OCI-LY7 (cell line): ENCODE measurements around the gene UTS2R. TPM values are rescaled to one million over a fixed set of nuclear protein-coding genes. Genes with fewer than 3 reads are reported as not detected.

Experiments
- BruUV-seq: library from RNA; stranded (reverse); fragments of 400-500 nt; replicated peaks from 2 replicates; lab custom pipeline; 2021; lab: Mats Ljungman, UMichigan
- CTCF ChIA-PET: fragments of 300-600 bp; sonication (Branson Sonifier 250); formaldehyde crosslinking; loops from one replicate; lab custom pipeline; 2022; ENCODE audit warnings: antibody characterized with exemption; ENCODE audit not compliant: unreplicated experiment; lab: Charles Lee
- POLR2A ChIA-PET: fragments of 300-600 bp; sonication (Branson Sonifier 250); formaldehyde crosslinking; loops from one replicate; lab custom pipeline; 2022; ENCODE audit warnings: antibody characterized with exemption; lab: Charles Lee
- DNase-seq: peaks from one replicate; pipeline ENCODE4 v3.0.0-alpha.2; 2015; ENCODE audit warnings: low spot score
- H2AFZ ChIP-seq: fragments of 200-600 bp; sonication (generic), shearing (Covaris generic); 2 replicates; pipeline ENCODE4 v1.6.1; 2014; ENCODE audit warnings: mild to moderate bottlenecking, antibody characterized with exemption, low read length, moderate library complexity
- H3K27ac ChIP-seq: fragments of 200-600 bp; sonication (generic); 2 replicates; pipeline ENCODE4 v1.5.1; 2014; ENCODE audit warnings: mixed run types, low read depth, mild to moderate bottlenecking, moderate library complexity, low read length, inconsistent platforms; ENCODE audit not compliant: poor library complexity, severe bottlenecking
- H3K36me3 ChIP-seq: fragments of 200-600 bp; sonication (generic); 2 replicates; pipeline ENCODE4 v1.6.1; 2014; ENCODE audit warnings: mild to moderate bottlenecking, antibody characterized with exemption, low read length, moderate library complexity, mixed read lengths; ENCODE audit not compliant: insufficient read depth
- H3K4me1 ChIP-seq: fragments of 200-600 bp; sonication (generic); 2 replicates; pipeline ENCODE4 v1.5.1; 2014; ENCODE audit warnings: mild to moderate bottlenecking, low read length; ENCODE audit not compliant: insufficient read depth, poor library complexity, severe bottlenecking
- H3K4me2 ChIP-seq: fragments of 200-600 bp; sonication (generic); 2 replicates; pipeline ENCODE4 v1.6.1; 2014; ENCODE audit warnings: mild to moderate bottlenecking, low read length
- H3K4me3 ChIP-seq: fragments of 200-600 bp; sonication (generic); 2 replicates; pipeline ENCODE4 v1.5.1; 2014; ENCODE audit warnings: mild to moderate bottlenecking, low read depth, low read length; ENCODE audit not compliant: poor library complexity, severe bottlenecking
- H3K79me2 ChIP-seq: fragments of 200-600 bp; sonication (generic); 2 replicates; pipeline ENCODE4 v1.6.1; 2016; ENCODE audit warnings: low read depth, mild to moderate bottlenecking, low read length, moderate library complexity, mixed read lengths; ENCODE audit not compliant: insufficient read depth
- H3K9me2 ChIP-seq: fragments of 200-600 bp; sonication (generic); 2 replicates; pipeline ENCODE4 v1.6.1; 2016; ENCODE audit warnings: mild to moderate bottlenecking, low read length, mixed read lengths; ENCODE audit not compliant: insufficient read depth
- H3K9me3 ChIP-seq: fragments of 200-600 bp; sonication (generic); 2 replicates; pipeline ENCODE4 v1.6.1; 2014; ENCODE audit warnings: mild to moderate bottlenecking, mixed run types, low read length, mixed read lengths
- H4K20me1 ChIP-seq: fragments of 200-600 bp; sonication (generic); 2 replicates; pipeline ENCODE4 v1.6.1; 2014; ENCODE audit warnings: mild to moderate bottlenecking, antibody characterized with exemption, low read length, moderate library complexity, mixed read lengths; ENCODE audit not compliant: insufficient read depth
- EZH2phosphoT487 ChIP-seq: fragments of 200-600 bp; sonication (generic); IDR thresholded peaks from 2 replicates; pipeline ENCODE4 v1.6.1; 2018; ENCODE audit warnings: low read depth, borderline replicate concordance, mild to moderate bottlenecking, mixed run types, antibody characterized with exemption, low read length, moderate library complexity, mixed read lengths
- intact Hi-C: fragments of 100-400 bp; cut with micrococcal nuclease; formaldehyde crosslinking; loops from one replicate; pipeline ENCODE4 v1.10.0; 2022; ENCODE audit not compliant: unreplicated experiment
- total RNA-seq, 2 experiments: library from RNA; depleted of rRNA in 1 of 2; stranded (reverse); fragments of >200 nt in 1 of 2; shearing (Covaris generic) in 1 of 2; gene quantifications; 2 replicates each; pipeline ENCODE4 v1.2.3, GENCODE V29; 2014 to 2022
- TF ChIP-seq, protein P1 (sequence below): fragments of 200-600 bp; sonication (generic); conservative IDR thresholded peaks from 2 replicates; pipeline ENCODE4 v1.5.1; 2014; ENCODE audit warnings: mild to moderate bottlenecking, antibody characterized with exemption, low read length, moderate library complexity, mixed read lengths

UTS2R gene
- total RNA-seq, 2 experiments from 2014 or later = 17.4 to 36.3 TPM

DNA sequence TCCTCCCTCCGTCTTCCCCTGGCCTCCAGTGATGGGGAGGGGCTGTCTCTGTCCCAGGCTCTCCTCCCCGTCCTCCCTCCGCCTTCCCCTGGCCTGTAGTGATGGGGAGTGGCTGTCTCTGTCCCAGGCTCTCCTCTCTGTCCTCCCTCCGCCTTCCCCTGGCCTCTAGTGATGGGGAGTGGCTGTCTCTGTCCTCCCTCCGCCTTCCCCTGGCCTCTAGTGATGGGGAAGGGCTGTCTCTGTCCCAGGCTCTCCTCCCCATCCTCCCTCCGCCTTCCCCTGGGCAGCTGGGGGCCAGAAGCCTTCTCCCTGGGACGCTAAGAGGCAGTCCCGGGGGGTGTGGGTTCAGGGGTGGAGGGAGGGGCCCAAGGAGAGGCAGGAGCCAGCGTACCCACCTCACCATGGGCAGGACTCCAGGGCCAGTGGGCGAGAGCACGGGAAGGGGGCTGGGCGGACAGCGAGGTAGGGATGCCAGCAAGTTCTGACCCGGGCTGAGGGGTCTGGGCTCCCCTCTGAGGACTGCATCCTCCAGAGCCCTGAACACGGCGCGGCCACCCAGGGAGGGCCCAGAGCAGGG is 14.8 kb downstream of the UTS2R start:
- no peaks in the 10 kb centered on the region for H3K9me2 ChIP-seq
- no peaks in the 10 kb centered on the region for H3K36me3 ChIP-seq
- H2AFZ ChIP-seq = no peak overlapping the region
- no peak overlapping the region for H3K4me2 ChIP-seq
- H3K27ac ChIP-seq = no peak overlapping the region
- DNase-seq = no peak
- POLR2A ChIA-PET = no interaction called here
- H3K9me3 ChIP-seq = no peaks in the 10 kb centered on the region
- intact Hi-C loops = no loop called here
- TF ChIP-seq EZH2phosphoT487 = no peak
- TF ChIP-seq, protein P1, sequence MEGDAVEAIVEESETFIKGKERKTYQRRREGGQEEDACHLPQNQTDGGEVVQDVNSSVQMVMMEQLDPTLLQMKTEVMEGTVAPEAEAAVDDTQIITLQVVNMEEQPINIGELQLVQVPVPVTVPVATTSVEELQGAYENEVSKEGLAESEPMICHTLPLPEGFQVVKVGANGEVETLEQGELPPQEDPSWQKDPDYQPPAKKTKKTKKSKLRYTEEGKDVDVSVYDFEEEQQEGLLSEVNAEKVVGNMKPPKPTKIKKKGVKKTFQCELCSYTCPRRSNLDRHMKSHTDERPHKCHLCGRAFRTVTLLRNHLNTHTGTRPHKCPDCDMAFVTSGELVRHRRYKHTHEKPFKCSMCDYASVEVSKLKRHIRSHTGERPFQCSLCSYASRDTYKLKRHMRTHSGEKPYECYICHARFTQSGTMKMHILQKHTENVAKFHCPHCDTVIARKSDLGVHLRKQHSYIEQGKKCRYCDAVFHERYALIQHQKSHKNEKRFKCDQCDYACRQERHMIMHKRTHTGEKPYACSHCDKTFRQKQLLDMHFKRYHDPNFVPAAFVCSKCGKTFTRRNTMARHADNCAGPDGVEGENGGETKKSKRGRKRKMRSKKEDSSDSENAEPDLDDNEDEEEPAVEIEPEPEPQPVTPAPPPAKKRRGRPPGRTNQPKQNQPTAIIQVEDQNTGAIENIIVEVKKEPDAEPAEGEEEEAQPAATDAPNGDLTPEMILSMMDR = no peak
- no peaks in the 10 kb centered on the region for H4K20me1 ChIP-seq
- no peaks in the 10 kb centered on the region for H3K4me1 ChIP-seq
- no peaks in the 10 kb centered on the region for H3K79me2 ChIP-seq
- H3K4me3 ChIP-seq = no peak overlapping the region
- CTCF ChIA-PET = no interaction called here
- BruUV-seq = no TSS peak

- TF ChIP-seq EZH2phosphoT487 = no peak
- TF ChIP-seq, protein P1 = no peak
- H3K9me2 ChIP-seq = no peaks in the 10 kb centered on the region
- no peaks in the 10 kb centered on the region for H3K4me1 ChIP-seq
- H3K9me3 ChIP-seq = no peaks in the 10 kb centered on the region
- H3K4me2 ChIP-seq = no peak overlapping the region
- POLR2A ChIA-PET = no interaction called here
- no peak overlapping the region for H2AFZ ChIP-seq
- no peaks in the 10 kb centered on the region for H4K20me1 ChIP-seq
- BruUV-seq = no TSS peak
- H3K36me3 ChIP-seq = peaks cover 5% of the 10 kb centered on the region; the same call in 1 of the 2 replicates
- H3K79me2 ChIP-seq = no peaks in the 10 kb centered on the region
- CTCF ChIA-PET = no interaction called here
- DNase-seq = no peak
- H3K27ac ChIP-seq = no peak overlapping the region
- no peak overlapping the region for H3K4me3 ChIP-seq
- intact Hi-C loops = no loop called here
Observed at GRCh38 chr17:82386881-82387704, 15.5 kb downstream of the UTS2R start.

- TF ChIP-seq EZH2phosphoT487 = no peak
- TF ChIP-seq, protein P1 = no peak
- Histone ChIP-seq H3K79me2 (no peaks in the 10 kb centered on the region), H3K4me3 (no peak overlapping the region), H3K4me2 (no peak overlapping the region), H3K27ac (no peak overlapping the region), H4K20me1 (no peaks in the 10 kb centered on the region), H2AFZ (no peak overlapping the region), H3K36me3 (peaks cover 8% of the 10 kb centered on the region; the same call in 1 of the 2 replicates), H3K4me1 (no peaks in the 10 kb centered on the region), H3K9me3 (no peaks in the 10 kb centered on the region), H3K9me2 (no peaks in the 10 kb centered on the region)
- no peak for DNase-seq
- CTCF ChIA-PET = no interaction called here
- intact Hi-C loops = no loop called here
- BruUV-seq = no TSS peak
- POLR2A ChIA-PET = no interaction called here
Observed at GRCh38 chr17:82387705-82388106, 16.1 kb downstream of the UTS2R start.
